H9 (cell line): ENCODE data around the gene LAIR1. TPM values are rescaled to one million over a fixed set of nuclear protein-coding genes. Genes with fewer than 3 reads are reported as not detected.

Experiments
- DNase-seq: peaks from one replicate; pipeline ENCODE4 v3.0.0-alpha.2; 2017
- H2AFZ ChIP-seq: one replicate; pipeline ENCODE4 v1.6.1; 2013; ENCODE audit warnings: mild to moderate bottlenecking, low read length, control low read depth, moderate library complexity
- H2AK5ac ChIP-seq: 2 replicates; pipeline ENCODE4 v1.6.1; 2013; ENCODE audit warnings: low read length, control low read depth, mixed read lengths; ENCODE audit not compliant: insufficient read length
- H2BK120ac ChIP-seq: one replicate; pipeline ENCODE4 v1.6.1; 2013; ENCODE audit warnings: low read depth, mild to moderate bottlenecking, low read length, control low read depth, inconsistent platforms; ENCODE audit not compliant: poor library complexity, severe bottlenecking
- H2BK12ac ChIP-seq: 2 replicates; pipeline ENCODE4 v1.6.1; 2013; ENCODE audit warnings: low read length, control low read depth, mixed read lengths, low read depth; ENCODE audit not compliant: insufficient read length
- H2BK15ac ChIP-seq: 2 replicates; pipeline ENCODE4 v1.6.1; 2013; ENCODE audit warnings: low read depth, low read length, control low read depth
- H2BK20ac ChIP-seq: one replicate; pipeline ENCODE4 v1.6.1; 2013; ENCODE audit warnings: low read depth, mild to moderate bottlenecking, low read length, control low read depth, inconsistent platforms; ENCODE audit not compliant: poor library complexity, severe bottlenecking
- H2BK5ac ChIP-seq: 2 replicates; pipeline ENCODE4 v1.6.1; 2013; ENCODE audit warnings: low read length, control low read depth, mixed read lengths; ENCODE audit not compliant: insufficient read length
- H3K14ac ChIP-seq: 2 replicates; pipeline ENCODE4 v1.6.1; 2013; ENCODE audit warnings: low read length, control low read depth; ENCODE audit not compliant: insufficient read depth
- H3K18ac ChIP-seq: 2 replicates; pipeline ENCODE4 v1.6.1; 2013; ENCODE audit warnings: low read depth, mild to moderate bottlenecking, mixed read lengths, low read length, control low read depth; ENCODE audit not compliant: insufficient read length
- H3K23ac ChIP-seq: 2 replicates; pipeline ENCODE4 v1.6.1; 2013; ENCODE audit warnings: low read length, control low read depth, mixed read lengths, low read depth; ENCODE audit not compliant: insufficient read length
- H3K23me2 ChIP-seq: 2 replicates; pipeline ENCODE4 v1.6.1; 2013; ENCODE audit warnings: low read depth, mild to moderate bottlenecking, mixed read lengths, low read length, control low read depth; ENCODE audit not compliant: insufficient read length, poor library complexity, severe bottlenecking
- H3K27ac ChIP-seq: 2 replicates; pipeline ENCODE4 v1.5.1; 2013; ENCODE audit warnings: low read length, control low read depth, mixed read lengths, low read depth; ENCODE audit not compliant: insufficient read length
- H3K27me3 ChIP-seq: 2 replicates; pipeline ENCODE4 v1.6.1; 2013; ENCODE audit warnings: low read length, control low read depth, inconsistent platforms; ENCODE audit not compliant: insufficient read depth
- H3K4ac ChIP-seq: 2 replicates; pipeline ENCODE4 v1.6.1; 2013; ENCODE audit warnings: low read depth, mild to moderate bottlenecking, control low read depth, inconsistent platforms, low read length, moderate library complexity
- H3K4me1 ChIP-seq: 2 replicates; pipeline ENCODE4 v1.6.1; 2013; ENCODE audit warnings: low read length, control low read depth, inconsistent platforms; ENCODE audit not compliant: insufficient read depth
- H3K4me2 ChIP-seq: 2 replicates; pipeline ENCODE4 v1.6.1; 2013; ENCODE audit warnings: low read length, control low read depth, mixed read lengths; ENCODE audit not compliant: insufficient read length, insufficient read depth
- H3K56ac ChIP-seq: 2 replicates; pipeline ENCODE4 v1.6.1; 2013; ENCODE audit warnings: low read depth, mild to moderate bottlenecking, mixed read lengths, low read length, control low read depth; ENCODE audit not compliant: insufficient read length
- H3K79me1 ChIP-seq: 2 replicates; pipeline ENCODE4 v1.6.1; 2013; ENCODE audit warnings: low read depth, mild to moderate bottlenecking, moderate library complexity, low read length, control low read depth, inconsistent platforms; ENCODE audit not compliant: insufficient read depth, poor library complexity, severe bottlenecking
- H3K79me2 ChIP-seq: 2 replicates; pipeline ENCODE4 v1.6.1; 2013; ENCODE audit warnings: low read length, control low read depth, inconsistent platforms; ENCODE audit not compliant: insufficient read depth
- H3K9ac ChIP-seq: 2 replicates; pipeline ENCODE4 v1.6.1; 2013; ENCODE audit warnings: low read length, control low read depth, mixed read lengths; ENCODE audit not compliant: insufficient read length; ENCODE audit errors: extremely low read depth
- H3K9me3 ChIP-seq: one replicate; pipeline ENCODE4 v1.6.1; 2013; ENCODE audit warnings: low read depth, low read length, inconsistent platforms; ENCODE audit not compliant: control insufficient read depth
- H3T11ph ChIP-seq: one replicate; pipeline ENCODE4 v1.6.1; 2013; ENCODE audit warnings: mild to moderate bottlenecking, low read length, control low read depth, inconsistent platforms
- H4K20me1 ChIP-seq: one replicate; pipeline ENCODE4 v1.6.1; 2013; ENCODE audit not compliant: control insufficient read depth, insufficient read length, insufficient read depth
- H4K5ac ChIP-seq: 2 replicates; pipeline ENCODE4 v1.6.1; 2013; ENCODE audit warnings: low read depth, mild to moderate bottlenecking, mixed read lengths, low read length, control low read depth; ENCODE audit not compliant: insufficient read length
- H4K8ac ChIP-seq: replicated peaks from 2 replicates; pipeline ENCODE4 v1.6.1; 2013; ENCODE audit warnings: low read length, control low read depth, mixed read lengths, low read depth; ENCODE audit not compliant: insufficient read length
- H4K91ac ChIP-seq: 2 replicates; pipeline ENCODE4 v1.6.1; 2013; ENCODE audit warnings: low read depth, mild to moderate bottlenecking, moderate library complexity, mixed read lengths, low read length, control low read depth; ENCODE audit not compliant: insufficient read length
- H3K27ac Mint-ChIP-seq, 3 experiments: 2 replicates in 2 of 3; 3 replicates in 1 of 3; pipeline ENCODE4 v1.8.0; 2020 to 2021; ENCODE audit warnings: mixed read lengths in 3 of 3, mild to moderate bottlenecking in 1 of 3, moderate library complexity in 1 of 3
- H3K27me3 Mint-ChIP-seq: 2 replicates; pipeline ENCODE4 v1.8.0; 2021; ENCODE audit warnings: low read depth, mild to moderate bottlenecking, moderate library complexity, mixed read lengths
- H3K36me3 Mint-ChIP-seq, 3 experiments: 2 replicates in 2 of 3; 3 replicates in 1 of 3; pipeline ENCODE4 v1.8.0; 2020 to 2021; ENCODE audit warnings: low read depth in 3 of 3, mixed read lengths in 3 of 3; ENCODE audit not compliant: insufficient read depth in 1 of 3
- H3K4me1 Mint-ChIP-seq, 2 experiments: 2 replicates each; pipeline ENCODE4 v1.8.0; 2020; ENCODE audit warnings: mixed read lengths in 2 of 2
- H3K4me3 Mint-ChIP-seq, 2 experiments: 2 replicates in 1 of 2; 3 replicates in 1 of 2; pipeline ENCODE4 v1.8.0; 2020 to 2021; ENCODE audit warnings: mild to moderate bottlenecking in 2 of 2, mixed read lengths in 2 of 2, moderate library complexity in 1 of 2
- H3K9me3 Mint-ChIP-seq, 2 experiments: 2 replicates in 1 of 2; 3 replicates in 1 of 2; pipeline ENCODE4 v1.8.0; 2020; ENCODE audit warnings: mild to moderate bottlenecking in 2 of 2, mixed read lengths in 2 of 2, moderate library complexity in 1 of 2
- CTCF ChIP-seq: fragments of 200-600 bp; sonication (generic); conservative IDR thresholded peaks from 3 replicates; pipeline ENCODE4 v1.8.0; 2021; ENCODE audit warnings: antibody characterized with exemption, mild to moderate bottlenecking
- WGBS: extraction: QIAGEN DNeasy Blood & Tissue Kit; methylation state at CpG from one replicate; pipeline ENCODE4 v1.1.7; 2013; ENCODE audit warnings: missing lambda C conversion rate, low lambda C conversion rate, mixed read lengths; ENCODE audit not compliant: insufficient read length; ENCODE audit errors: extremely low coverage; 5-methylcytosine and 5-hydroxymethylcytosine counted together
- total RNA-seq: library from RNA; stranded (reverse); gene quantifications from 2 replicates; pipeline ENCODE4 v1.2.1, GENCODE V29; 2021

Gene LAIR1
- total RNA-seq, 1 experiment from 2014 or later = not detected

GRCh38 chr19:54395685-54396084, 31.0 kb upstream of the LAIR1 start:
- Histone ChIP-seq H3K79me1 (no peaks in the 10 kb centered on the region), H2AFZ (no peak overlapping the region), H2AK5ac (no peak overlapping the region), H3K9me3 (no peaks in the 10 kb centered on the region), H3K4me1 (no peaks in the 10 kb centered on the region), H2BK120ac (no peak overlapping the region), H3K14ac (no peak overlapping the region), H3K18ac (no peak overlapping the region), H3K9ac (no peak overlapping the region), H3K27me3 (no peaks in the 10 kb centered on the region), H3K23me2 (no peaks in the 10 kb centered on the region), H3K23ac (no peak overlapping the region), H4K5ac (no peak overlapping the region), H3T11ph (no peak overlapping the region), H2BK12ac (no peak overlapping the region), H4K91ac (no peak overlapping the region), H4K8ac (no peak overlapping the region), H3K4ac (no peak overlapping the region), H3K27ac (no peak overlapping the region), H2BK20ac (no peak overlapping the region), H2BK5ac (no peak overlapping the region), H3K4me2 (no peak overlapping the region), H2BK15ac (no peak overlapping the region), H3K79me2 (no peaks in the 10 kb centered on the region), H4K20me1 (no peaks in the 10 kb centered on the region), H3K56ac (no peak overlapping the region)
- Mint-ChIP-seq H3K4me1 (peaks cover 16 to 23% of the 10 kb centered on the region in 2 experiments), H3K4me3 (no peak overlapping the region), H3K36me3 (no peaks in the 10 kb centered on the region; a peak in 1 of 7 replicates), H3K27me3 (peaks cover 68% of the 10 kb centered on the region), H3K27ac (no peak overlapping the region), H3K9me3 (peaks cover 6 to 39% of the 10 kb centered on the region in 2 experiments; a peak in 4 of 5 replicates)
- no CpG with 5 or more reads among the region's 8 CpGs for WGBS
- DNase-seq = no peak
- no peak for TF ChIP-seq CTCF
